CD4-positive, alpha-beta T cell (primary cell): ENCODE results near the gene ANKRD44. TPM values are rescaled to one million over a fixed set of nuclear protein-coding genes. Genes with fewer than 3 reads are reported as not detected.

Experiments
- ATAC-seq: fragments of 200-7000 bp; cut with Tn5 transposase; one replicate; pipeline ENCODE4 v1.10.0; 2022; ENCODE audit warnings: mild to moderate bottlenecking; ENCODE audit not compliant: poor library complexity
- CTCF ChIA-PET: fragments of 350-600 bp; sonication (Branson Sonifier 250); formaldehyde crosslinking; loops from one replicate; lab custom pipeline; 2021; ENCODE audit warnings: antibody characterized with exemption, inconsistent platforms; lab: Charles Lee
- POLR2A ChIA-PET: fragments of 350-600 bp; sonication (Branson Sonifier 250); formaldehyde crosslinking; loops from one replicate; lab custom pipeline; 2021; ENCODE audit warnings: antibody characterized with exemption, inconsistent platforms; lab: Charles Lee
- DNase-seq, 14 experiments: peaks; one replicate each; pipeline ENCODE4 v3.0.0-alpha.2; 2013 to 2020; ENCODE audit warnings: mixed read lengths in 2 of 14
- H3K27ac ChIP-seq, 2 donors: one replicate each; pipeline versions ENCODE4 v1.5.1 to v1.7.0; 2013; ENCODE audit warnings: low read length in 2 of 2, low read depth in 1 of 2, mild to moderate bottlenecking in 1 of 2
- H3K27me3 ChIP-seq, 2 experiments: 1 replicate in 1 of 2; 2 replicates in 1 of 2; pipeline versions ENCODE4 v1.6.1 to v1.7.0; 2013; ENCODE audit warnings: low read length in 2 of 2, control low read depth in 1 of 2, mild to moderate bottlenecking in 1 of 2, moderate library complexity in 1 of 2; ENCODE audit not compliant: insufficient read depth in 2 of 2, control insufficient read depth in 1 of 2
- H3K36me3 ChIP-seq: one replicate; pipeline ENCODE4 v1.6.1; 2013; ENCODE audit warnings: low read length, control low read depth; ENCODE audit not compliant: insufficient read depth
- H3K4me1 ChIP-seq: one replicate; pipeline ENCODE4 v1.6.1; 2013; ENCODE audit warnings: low read length, control low read depth; ENCODE audit not compliant: insufficient read depth
- H3K4me3 ChIP-seq: one replicate; pipeline ENCODE4 v1.5.1; 2013; ENCODE audit warnings: mild to moderate bottlenecking, low read length, moderate library complexity
- H3K9me3 ChIP-seq, 2 experiments: 1 replicate in 1 of 2; 2 replicates in 1 of 2; pipeline versions ENCODE4 v1.6.1 to v1.7.0; 2013; ENCODE audit warnings: low read length in 2 of 2, mild to moderate bottlenecking in 2 of 2, control low read depth in 1 of 2, moderate library complexity in 1 of 2; ENCODE audit not compliant: control insufficient read depth in 1 of 2, insufficient read depth in 1 of 2
- H3K27ac Mint-ChIP-seq: one replicate; pipeline ENCODE4 v1.8.0; 2020; ENCODE audit warnings: mixed read lengths
- H3K27me3 Mint-ChIP-seq: one replicate; pipeline ENCODE4 v1.8.0; 2021; ENCODE audit warnings: mixed read lengths
- H3K36me3 Mint-ChIP-seq: one replicate; pipeline ENCODE4 v1.8.0; 2021; ENCODE audit warnings: low read depth, mixed read lengths
- H3K4me1 Mint-ChIP-seq: one replicate; pipeline ENCODE4 v1.8.0; 2021; ENCODE audit warnings: low read depth, mixed read lengths
- H3K4me3 Mint-ChIP-seq: one replicate; pipeline ENCODE4 v1.8.0; 2020; ENCODE audit warnings: mild to moderate bottlenecking, mixed read lengths
- H3K9me3 Mint-ChIP-seq: one replicate; pipeline ENCODE4 v1.8.0; 2020; ENCODE audit warnings: mixed read lengths
- CTCF ChIP-seq: fragments of 200-600 bp; IDR thresholded peaks from one replicate; pipeline ENCODE4 v1.8.0; 2022; ENCODE audit warnings: antibody characterized with exemption, mild to moderate bottlenecking
- intact Hi-C, 2 experiments: fragments of 100-400 bp; cut with DNase I in 1 of 2; cut with micrococcal nuclease in 1 of 2; formaldehyde crosslinking; loops; one replicate each; pipeline versions ENCODE4 v1.15.1 to v1.9.0; 2023 to 2025; cut with DNase I, micrococcal nuclease
- total RNA-seq, 174 experiments: library from RNA in 2 of 174; stranded (reverse) in 2 of 174; gene quantifications; one replicate each; pipeline ENCODE4 v1.2.3 and lab custom pipeline; 2021 to 2026

Gene ANKRD44
- total RNA-seq, 2 experiments from 2014 or later: 170 to 186 TPM

- POLR2A ChIA-PET: no interaction called here
- peaks cover 96% of the 10 kb centered on the region for H3K36me3 Mint-ChIP-seq
- no peak for ATAC-seq
- Histone ChIP-seq H3K36me3 (peaks cover 79% of the 10 kb centered on the region), H3K27me3 (no peaks in the 10 kb centered on the region), H3K4me3 (no peak overlapping the region), H3K27ac (no peak overlapping the region), H3K4me1 (peaks cover 1% of the 10 kb centered on the region), H3K9me3 (no peaks in the 10 kb centered on the region)
- no peaks in the 10 kb centered on the region for H3K27me3 Mint-ChIP-seq
- CTCF ChIA-PET: no interaction called here
- H3K27ac Mint-ChIP-seq: peak overlapping the region; percentile 53
- H3K4me3 Mint-ChIP-seq: no peak overlapping the region
- intact Hi-C loops: no loop called here
- DNase-seq: no peak
- H3K4me1 Mint-ChIP-seq: peaks cover 14% of the 10 kb centered on the region
- H3K9me3 Mint-ChIP-seq: no peaks in the 10 kb centered on the region
- no peak for TF ChIP-seq CTCF
Measured at GRCh38 chr2:197103363-197103762, 207.2 kb downstream of the ANKRD44 start.

GRCh38 chr2:197102231-197102630 is 208.3 kb downstream of the ANKRD44 start:
- no peak for DNase-seq
- ChIA-PET POLR2A (no interaction called here), CTCF (no interaction called here)
- Mint-ChIP-seq H3K4me3 (no peak overlapping the region), H3K36me3 (peaks cover 96% of the 10 kb centered on the region), H3K9me3 (no peaks in the 10 kb centered on the region), H3K4me1 (peaks cover 21% of the 10 kb centered on the region), H3K27me3 (no peaks in the 10 kb centered on the region), H3K27ac (peak overlapping the region; percentile 31)
- intact Hi-C loops: no loop called here
- TF ChIP-seq CTCF: no peak
- Histone ChIP-seq H3K27me3 (no peaks in the 10 kb centered on the region), H3K4me1 (no peaks in the 10 kb centered on the region), H3K36me3 (peaks cover 79% of the 10 kb centered on the region), H3K4me3 (no peak overlapping the region), H3K27ac (no peak overlapping the region), H3K9me3 (no peaks in the 10 kb centered on the region)
- no peak for ATAC-seq

- Mint-ChIP-seq H3K9me3 (no peaks in the 10 kb centered on the region), H3K27ac (no peak overlapping the region), H3K36me3 (peaks cover 94% of the 10 kb centered on the region), H3K4me3 (no peak overlapping the region), H3K4me1 (peaks cover 21% of the 10 kb centered on the region), H3K27me3 (no peaks in the 10 kb centered on the region)
- POLR2A ChIA-PET: no interaction called here
- Histone ChIP-seq H3K4me3 (no peak overlapping the region), H3K36me3 (peaks cover 80% of the 10 kb centered on the region), H3K27ac (no peak overlapping the region), H3K9me3 (no peaks in the 10 kb centered on the region), H3K4me1 (no peaks in the 10 kb centered on the region), H3K27me3 (no peaks in the 10 kb centered on the region)
- no peak for DNase-seq
- CTCF ChIA-PET: no interaction called here
- no peak for TF ChIP-seq CTCF
- intact Hi-C loops: no loop called here
- ATAC-seq: no peak
Measured at GRCh38 chr2:197101519-197101918, 209.1 kb downstream of the ANKRD44 start.
